Duodenal mucosa (tissue), 2 donors: ENCODE results near the gene SLC26A4.

Source experiments
- H3K27ac ChIP-seq: one replicate; pipeline ENCODE4 v1.7.0; 2013; ENCODE audit warnings: low read depth, low read length
- H3K27me3 ChIP-seq, 2 donors: one replicate each; pipeline ENCODE4 v1.7.0; 2013; ENCODE audit warnings: low read length in 2 of 2, control low read depth in 1 of 2; ENCODE audit not compliant: insufficient read depth in 2 of 2, control insufficient read depth in 1 of 2
- H3K36me3 ChIP-seq, 2 donors: one replicate each; pipeline ENCODE4 v1.7.0; 2013; ENCODE audit warnings: low read length in 2 of 2, control low read depth in 1 of 2; ENCODE audit not compliant: insufficient read depth in 2 of 2, control insufficient read depth in 1 of 2
- H3K4me1 ChIP-seq, 2 donors: one replicate each; pipeline ENCODE4 v1.7.0; 2013; ENCODE audit warnings: low read length in 2 of 2, control low read depth in 1 of 2; ENCODE audit not compliant: insufficient read depth in 2 of 2, control insufficient read depth in 1 of 2
- H3K4me3 ChIP-seq, 2 donors: one replicate each; pipeline ENCODE4 v1.7.0; 2013; ENCODE audit warnings: low read length in 2 of 2, low read depth in 1 of 2
- H3K9ac ChIP-seq, 2 donors: one replicate each; pipeline ENCODE4 v1.7.0; 2013; ENCODE audit warnings: low read length in 2 of 2, low read depth in 1 of 2
- H3K9me3 ChIP-seq, 2 donors: one replicate each; pipeline ENCODE4 v1.7.0; 2013; ENCODE audit warnings: low read length in 2 of 2, control low read depth in 1 of 2; ENCODE audit not compliant: control insufficient read depth in 1 of 2

SLC26A4 gene

DNA sequence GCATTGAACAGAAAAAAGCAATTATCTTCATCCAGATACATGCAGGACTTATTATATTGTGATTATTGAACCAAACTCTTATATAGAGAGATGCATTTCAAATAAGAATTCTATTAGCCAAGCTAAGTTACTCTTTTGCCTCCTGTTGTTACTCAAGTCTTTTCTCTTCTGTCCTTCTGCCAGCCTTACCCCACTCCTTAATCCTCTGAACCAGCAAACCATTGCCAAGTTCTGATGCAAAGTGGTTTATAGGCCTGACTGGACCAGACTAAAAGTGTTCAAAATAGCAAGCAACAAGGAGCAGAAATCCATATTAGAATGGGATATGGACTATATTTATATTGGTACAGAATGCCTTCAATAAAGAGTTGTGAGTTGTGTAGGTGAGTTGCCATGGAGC lies 2.2 kb upstream of the SLC26A4 start:
- H3K4me3 ChIP-seq: no peak overlapping the region
- H3K4me1 ChIP-seq: peaks cover 7 to 17% of the 10 kb centered on the region in 2 donors
- no peak overlapping the region for H3K27ac ChIP-seq
- H3K36me3 ChIP-seq: no peaks in the 10 kb centered on the region
- H3K9ac ChIP-seq: no peak overlapping the region
- no peaks in the 10 kb centered on the region for H3K9me3 ChIP-seq
- H3K27me3 ChIP-seq: peaks cover 37 to 56% of the 10 kb centered on the region in 2 donors

DNA sequence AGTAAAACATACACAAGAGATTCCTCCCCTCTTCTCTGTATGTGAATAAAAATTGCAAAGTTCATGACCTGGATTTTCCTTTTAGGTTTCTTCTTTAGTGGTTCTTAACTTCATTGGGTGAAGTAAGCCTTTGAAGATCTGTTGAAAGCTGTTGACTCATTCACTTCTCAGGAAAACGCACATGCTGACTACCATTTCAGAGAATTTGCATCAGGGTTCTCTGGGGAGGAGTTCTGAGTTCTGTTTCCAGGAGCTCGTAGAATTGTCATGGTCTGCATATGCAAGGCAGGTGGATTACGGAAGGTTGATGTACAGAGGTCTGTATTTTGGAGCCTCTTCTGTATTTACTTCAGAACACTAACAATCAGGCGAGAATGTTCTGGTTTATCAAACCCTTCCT lies 962 bp upstream of the SLC26A4 start:
- H3K36me3 ChIP-seq: no peaks in the 10 kb centered on the region
- no peak overlapping the region for H3K4me3 ChIP-seq
- H3K4me1 ChIP-seq: peaks cover 7 to 17% of the 10 kb centered on the region in 2 donors
- no peak overlapping the region for H3K27ac ChIP-seq
- H3K9me3 ChIP-seq: no peaks in the 10 kb centered on the region
- H3K27me3 ChIP-seq: peaks cover 41 to 52% of the 10 kb centered on the region in 2 donors
- H3K9ac ChIP-seq: no peak overlapping the region

DNA sequence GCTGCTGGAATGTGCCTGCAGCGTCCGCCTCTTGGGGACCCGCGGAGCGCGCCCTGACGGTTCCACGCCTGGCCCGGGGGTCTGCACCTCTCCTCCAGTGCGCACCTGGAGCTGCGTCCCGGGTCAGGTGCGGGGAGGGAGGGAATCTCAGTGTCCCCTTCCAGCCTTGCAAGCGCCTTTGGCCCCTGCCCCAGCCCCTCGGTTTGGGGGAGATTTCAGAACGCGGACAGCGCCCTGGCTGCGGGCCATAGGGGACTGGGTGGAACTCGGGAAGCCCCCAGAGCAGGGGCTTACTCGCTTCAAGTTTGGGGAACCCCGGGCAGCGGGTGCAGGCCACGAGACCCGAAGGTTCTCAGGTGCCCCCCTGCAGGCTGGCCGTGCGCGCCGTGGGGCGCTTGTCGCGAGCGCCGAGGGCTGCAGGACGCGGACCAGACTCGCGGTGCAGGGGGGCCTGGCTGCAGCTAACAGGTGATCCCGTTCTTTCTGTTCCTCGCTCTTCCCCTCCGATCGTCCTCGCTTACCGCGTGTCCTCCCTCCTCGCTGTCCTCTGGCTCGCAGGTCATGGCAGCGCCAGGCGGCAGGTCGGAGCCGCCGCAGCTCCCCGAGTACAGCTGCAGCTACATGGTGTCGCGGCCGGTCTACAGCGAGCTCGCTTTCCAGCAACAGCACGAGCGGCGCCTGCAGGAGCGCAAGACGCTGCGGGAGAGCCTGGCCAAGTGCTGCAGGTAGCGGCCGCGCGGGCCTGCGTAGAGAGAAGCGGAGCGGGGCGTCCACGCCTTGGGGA lies 645 bp downstream of the SLC26A4 start:
- H3K4me1 ChIP-seq: peaks cover 7 to 17% of the 10 kb centered on the region in 2 donors
- H3K27ac ChIP-seq: no peak overlapping the region
- no peak overlapping the region for H3K9ac ChIP-seq
- H3K4me3 ChIP-seq: peak overlapping the region; percentile 63 to 75
- H3K36me3 ChIP-seq: no peaks in the 10 kb centered on the region
- peaks cover 41 to 52% of the 10 kb centered on the region in 2 donors for H3K27me3 ChIP-seq
- H3K9me3 ChIP-seq: no peaks in the 10 kb centered on the region

DNA sequence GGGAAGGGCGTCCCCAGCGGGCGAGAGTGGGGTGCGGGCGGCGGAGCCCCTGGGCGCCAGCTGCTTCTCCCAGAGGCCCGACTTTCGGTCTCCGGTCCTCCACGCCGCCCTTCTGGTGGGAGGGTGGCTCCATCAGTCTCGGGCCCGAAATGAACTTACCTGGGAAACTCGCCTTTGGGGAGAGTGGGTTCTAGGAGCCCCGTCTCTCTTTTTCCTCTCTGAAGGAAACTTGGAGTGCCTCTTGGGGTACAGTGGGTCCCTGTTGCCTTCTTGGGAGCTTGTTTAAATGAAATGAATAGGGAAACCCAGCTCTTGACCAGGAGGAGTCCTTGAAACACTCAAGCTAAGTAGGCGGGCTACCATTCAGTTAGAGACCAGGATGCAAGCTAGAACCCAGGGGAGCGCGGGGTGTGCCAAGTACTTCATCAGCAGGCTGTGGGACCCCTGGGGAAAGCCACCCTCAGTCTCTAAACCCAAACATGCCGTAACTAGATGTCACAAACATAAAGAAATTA lies 1.3 kb downstream of the SLC26A4 start:
- H3K36me3 ChIP-seq: no peaks in the 10 kb centered on the region
- H3K4me1 ChIP-seq: peaks cover 7 to 17% of the 10 kb centered on the region in 2 donors
- H3K27me3 ChIP-seq: peaks cover 41 to 52% of the 10 kb centered on the region in 2 donors
- no peak overlapping the region for H3K27ac ChIP-seq
- no peaks in the 10 kb centered on the region for H3K9me3 ChIP-seq
- no peak overlapping the region for H3K9ac ChIP-seq
- H3K4me3 ChIP-seq: peak overlapping the region; percentile 63 to 75

DNA sequence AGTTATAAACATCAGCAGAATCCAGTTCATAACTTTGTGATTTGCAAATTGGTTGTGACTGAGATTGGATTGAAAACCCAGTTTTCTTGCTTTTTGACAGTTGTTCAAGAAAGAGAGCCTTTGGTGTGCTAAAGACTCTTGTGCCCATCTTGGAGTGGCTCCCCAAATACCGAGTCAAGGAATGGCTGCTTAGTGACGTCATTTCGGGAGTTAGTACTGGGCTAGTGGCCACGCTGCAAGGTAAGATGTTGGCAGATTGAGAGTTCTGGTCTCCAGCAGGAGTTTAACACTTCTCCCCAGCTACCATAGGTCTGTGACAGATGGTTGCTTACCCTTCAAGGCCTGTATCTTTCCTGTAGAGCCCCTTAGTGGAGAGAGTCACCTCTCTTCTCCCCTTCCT lies 2.6 kb downstream of the SLC26A4 start:
- no peak overlapping the region for H3K4me3 ChIP-seq
- H3K36me3 ChIP-seq: no peaks in the 10 kb centered on the region
- H3K4me1 ChIP-seq: peaks cover 7 to 17% of the 10 kb centered on the region in 2 donors
- no peak overlapping the region for H3K9ac ChIP-seq
- no peaks in the 10 kb centered on the region for H3K9me3 ChIP-seq
- H3K27ac ChIP-seq: no peak overlapping the region
- peaks cover 41 to 47% of the 10 kb centered on the region in 2 donors for H3K27me3 ChIP-seq

DNA sequence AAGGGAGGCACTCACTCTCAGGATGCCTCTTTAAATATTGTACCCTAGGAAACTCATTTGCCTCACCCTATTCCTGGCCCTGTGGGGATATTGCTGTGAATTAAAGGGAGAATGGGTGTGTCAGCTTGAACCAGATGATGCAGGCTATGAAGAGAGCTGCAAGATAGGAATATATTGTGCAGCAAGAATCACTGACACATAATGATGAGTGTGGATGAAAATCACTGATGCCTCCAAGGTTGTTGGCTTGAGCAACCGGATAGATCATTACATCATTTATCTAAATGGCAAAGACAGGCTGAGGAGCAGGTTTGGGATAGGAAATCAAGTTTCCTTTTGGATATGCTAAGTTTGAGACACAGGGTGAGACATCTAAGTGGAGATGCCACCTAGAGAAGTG lies 6.2 kb downstream of the SLC26A4 start:
- H3K36me3 ChIP-seq: no peaks in the 10 kb centered on the region
- no peak overlapping the region for H3K4me3 ChIP-seq
- peaks cover 14 to 15% of the 10 kb centered on the region in 2 donors for H3K27me3 ChIP-seq
- no peaks in the 10 kb centered on the region for H3K9me3 ChIP-seq
- no peak overlapping the region for H3K27ac ChIP-seq
- peaks cover 0 to 2% of the 10 kb centered on the region in 2 donors for H3K4me1 ChIP-seq
- no peak overlapping the region for H3K9ac ChIP-seq

DNA sequence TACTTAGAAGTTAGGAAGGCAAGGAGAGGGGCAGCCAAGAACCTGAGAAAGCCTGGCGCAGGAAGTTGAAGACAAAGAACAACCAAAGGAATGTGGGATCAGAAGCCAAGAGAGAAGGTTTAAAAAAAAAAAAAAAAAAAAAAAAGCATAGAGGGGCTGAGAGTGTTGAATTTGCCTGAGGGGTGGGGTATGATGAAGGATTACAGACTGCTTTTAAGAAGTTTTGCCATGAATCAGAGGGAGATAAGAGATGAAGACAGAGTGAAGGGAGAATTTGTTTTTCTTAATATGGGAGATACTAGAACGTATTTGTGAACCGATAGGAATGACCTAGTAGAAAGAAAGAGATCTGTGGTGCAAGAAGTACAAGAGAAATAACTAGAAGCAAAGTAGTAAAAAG lies 6.7 kb downstream of the SLC26A4 start:
- H3K9me3 ChIP-seq: no peaks in the 10 kb centered on the region
- H3K4me3 ChIP-seq: no peak overlapping the region
- no peaks in the 10 kb centered on the region for H3K36me3 ChIP-seq
- H3K9ac ChIP-seq: no peak overlapping the region
- H3K27ac ChIP-seq: no peak overlapping the region
- H3K27me3 ChIP-seq: peaks cover 8 to 10% of the 10 kb centered on the region in 2 donors
- no peaks in the 10 kb centered on the region for H3K4me1 ChIP-seq

DNA sequence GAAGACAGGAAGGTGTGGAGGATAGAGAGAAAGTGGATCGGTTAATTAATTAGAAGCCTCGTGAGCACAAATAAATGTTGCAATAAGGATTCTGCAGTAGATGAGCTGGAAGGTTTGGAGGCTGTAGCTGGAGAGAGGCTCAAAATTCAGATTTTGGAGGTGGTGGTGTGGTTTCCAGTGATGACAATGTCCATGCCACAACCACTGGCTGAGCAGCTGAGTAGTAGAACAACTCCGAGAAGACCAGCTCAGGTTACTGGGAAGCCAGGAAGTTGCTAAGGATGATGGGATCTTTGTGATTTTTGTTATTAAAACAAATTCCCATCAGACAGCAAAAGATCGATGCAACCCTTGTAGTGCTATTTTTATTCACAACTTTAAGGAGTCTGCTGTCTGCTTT lies 7.7 kb downstream of the SLC26A4 start:
- H3K27ac ChIP-seq: no peak overlapping the region
- no peak overlapping the region for H3K9ac ChIP-seq
- no peaks in the 10 kb centered on the region for H3K9me3 ChIP-seq
- no peaks in the 10 kb centered on the region for H3K4me1 ChIP-seq
- H3K4me3 ChIP-seq: no peak overlapping the region
- H3K36me3 ChIP-seq: no peaks in the 10 kb centered on the region
- H3K27me3 ChIP-seq: peaks cover 2 to 5% of the 10 kb centered on the region in 2 donors

DNA sequence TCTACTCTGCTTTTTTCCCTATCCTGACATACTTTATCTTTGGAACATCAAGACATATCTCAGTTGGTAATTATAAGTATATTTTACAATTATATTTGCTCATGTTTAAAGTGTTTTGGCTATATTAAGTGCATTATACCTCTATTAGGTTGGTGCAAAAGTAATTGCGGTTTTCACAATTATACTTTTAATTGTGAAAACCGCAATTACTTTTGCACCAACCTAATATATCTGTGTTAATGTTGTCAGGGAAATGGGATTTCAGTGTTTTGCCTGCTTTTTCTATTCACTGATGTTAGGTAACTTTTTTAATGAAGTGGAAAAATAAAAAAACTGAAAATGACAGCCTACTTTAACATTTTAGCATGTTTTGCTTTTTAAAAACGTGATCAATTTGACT lies 11.6 kb downstream of the SLC26A4 start:
- Histone ChIP-seq H3K9me3 (no peaks in the 10 kb centered on the region), H3K36me3 (no peaks in the 10 kb centered on the region), H3K9ac (no peak overlapping the region), H3K27ac (no peak overlapping the region), H3K27me3 (no peaks in the 10 kb centered on the region), H3K4me1 (no peaks in the 10 kb centered on the region), H3K4me3 (no peak overlapping the region)

DNA sequence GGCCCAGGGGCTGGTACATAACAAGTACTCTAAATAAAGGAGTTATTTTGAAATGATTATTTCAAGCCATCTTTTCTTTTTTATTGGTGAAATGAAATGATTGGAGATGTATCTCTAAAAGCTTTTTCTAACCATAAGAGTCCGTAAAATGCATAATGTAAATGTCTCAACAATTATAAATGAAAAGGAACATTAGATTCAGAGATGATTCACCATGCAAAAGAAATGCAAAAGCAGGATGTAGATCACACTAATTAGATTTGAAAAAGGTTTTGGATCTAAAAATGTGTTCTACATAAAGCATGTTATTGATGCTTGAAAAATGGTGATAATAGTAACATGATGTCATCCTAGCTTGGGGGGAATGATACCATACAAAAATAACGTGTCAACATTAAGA lies 15.6 kb downstream of the SLC26A4 start:
- no peaks in the 10 kb centered on the region for H3K9me3 ChIP-seq
- H3K27ac ChIP-seq: no peak overlapping the region
- H3K36me3 ChIP-seq: no peaks in the 10 kb centered on the region
- H3K4me1 ChIP-seq: no peaks in the 10 kb centered on the region
- no peak overlapping the region for H3K9ac ChIP-seq
- no peaks in the 10 kb centered on the region for H3K27me3 ChIP-seq
- H3K4me3 ChIP-seq: no peak overlapping the region
